Body of pancreas (tissue), 4 donors: Measurements from ENCODE around the gene MAGEB2. TPM values are rescaled to one million over a fixed set of nuclear protein-coding genes. Genes with fewer than 3 reads are reported as not detected.

ENCODE experiments used
- ATAC-seq: fragments of 150-250 bp; one replicate; pipeline ENCODE4 v1.9.1; 2016
- DNase-seq, 4 donors: peaks; one replicate each; pipeline ENCODE4 v3.0.0-alpha.2; 2019
- H3K27ac ChIP-seq, 4 donors: fragments of 200-600 bp; sonication (generic); 1 replicate in 3 of 4; 2 replicates in 1 of 4; pipeline versions ENCODE4 v1.5.1 to v1.6.1; 2016 to 2019; ENCODE audit warnings: mild to moderate bottlenecking in 1 of 4, mixed read lengths in 1 of 4, moderate library complexity in 1 of 4
- H3K27me3 ChIP-seq, 2 donors: fragments of 200-600 bp; sonication (generic); one replicate each; pipeline ENCODE4 v1.6.0; 2016; ENCODE audit warnings: mild to moderate bottlenecking in 1 of 2
- H3K36me3 ChIP-seq, 2 donors: fragments of 200-600 bp; sonication (generic); replicated peaks in 1 of 2; 2 replicates each; pipeline ENCODE4 v1.5.1; 2016; ENCODE audit warnings: low read depth in 2 of 2; ENCODE audit not compliant: insufficient read depth in 1 of 2
- H3K4me1 ChIP-seq: fragments of 200-600 bp; sonication (generic); one replicate; pipeline ENCODE4 v1.6.0; 2016
- H3K4me3 ChIP-seq, 2 donors: fragments of 200-600 bp; sonication (generic); 1 replicate in 1 of 2; 2 replicates in 1 of 2; pipeline ENCODE4 v1.5.1; 2016 to 2019
- H3K9me3 ChIP-seq, 3 donors: fragments of 200-600 bp; sonication (generic); 1 replicate in 2 of 3; 2 replicates in 1 of 3; pipeline ENCODE4 v1.5.1; 2016
- POLR2A ChIP-seq, 3 donors: fragments of 450-650 bp; IDR thresholded peaks; one replicate each; pipeline ENCODE4 v1.6.1; 2016; ENCODE audit warnings: antibody characterized with exemption in 3 of 3, mild to moderate bottlenecking in 2 of 3
- WGBS, 2 donors: methylation state at CpG; one replicate each; pipeline ENCODE4 v1.1.5; 2017; 5-methylcytosine and 5-hydroxymethylcytosine counted together
- intact Hi-C: fragments of 100-400 bp; cut with DNase I; formaldehyde crosslinking; loops from one replicate; pipeline ENCODE4 v1.15.1; 2023
- total RNA-seq, 2 donors: library from RNA; depleted of rRNA; stranded (reverse); fragments of >200 nt; gene quantifications; one replicate each; pipeline ENCODE4 v1.1.0, GENCODE V29; 2016
- TF ChIP-seq, protein P1 (sequence below), 7 experiments: fragments of 450-650 bp in 4 of 7; fragments of 200-600 bp in 3 of 7; sonication (generic) in 3 of 7; IDR thresholded peaks; one replicate each; pipeline ENCODE4 v1.5.1; 2016 to 2019; ENCODE audit warnings: antibody characterized with exemption in 7 of 7

Gene MAGEB2
- total RNA-seq, 2 donors from 2014 or later, result not detected

DNA sequence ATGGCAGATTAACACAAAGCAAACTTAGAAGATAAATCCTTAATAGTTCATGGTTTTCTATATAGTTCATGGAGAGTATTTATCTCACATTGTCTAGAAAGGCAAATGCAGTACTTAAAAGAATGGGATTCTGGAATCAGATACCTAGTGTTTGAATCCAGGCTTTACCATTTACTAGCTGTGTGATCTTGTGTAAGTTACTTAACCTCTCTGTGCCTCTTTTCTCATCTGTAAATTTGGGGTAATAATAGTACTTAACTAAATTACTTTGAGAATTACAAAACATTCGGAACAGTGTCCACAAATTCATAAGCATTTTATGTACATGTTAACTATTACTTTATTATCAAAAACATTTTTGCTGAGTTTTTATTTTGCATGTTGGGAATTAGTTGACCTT is 47.4 kb downstream of the MAGEB2 start:
- Histone ChIP-seq H3K36me3 (no peaks in the 10 kb centered on the region), H3K27me3 (no peaks in the 10 kb centered on the region), H3K4me3 (no peak overlapping the region), H3K27ac (no peak overlapping the region), H3K4me1 (no peaks in the 10 kb centered on the region), H3K9me3 (no peaks in the 10 kb centered on the region)
- 43 to 69% methylated on average over 1 of the region's 1 CpG for WGBS, 2 donors
- TF ChIP-seq POLR2A (IDR thresholded peaks at IDR 0.05), result no peak
- TF ChIP-seq, protein P1, sequence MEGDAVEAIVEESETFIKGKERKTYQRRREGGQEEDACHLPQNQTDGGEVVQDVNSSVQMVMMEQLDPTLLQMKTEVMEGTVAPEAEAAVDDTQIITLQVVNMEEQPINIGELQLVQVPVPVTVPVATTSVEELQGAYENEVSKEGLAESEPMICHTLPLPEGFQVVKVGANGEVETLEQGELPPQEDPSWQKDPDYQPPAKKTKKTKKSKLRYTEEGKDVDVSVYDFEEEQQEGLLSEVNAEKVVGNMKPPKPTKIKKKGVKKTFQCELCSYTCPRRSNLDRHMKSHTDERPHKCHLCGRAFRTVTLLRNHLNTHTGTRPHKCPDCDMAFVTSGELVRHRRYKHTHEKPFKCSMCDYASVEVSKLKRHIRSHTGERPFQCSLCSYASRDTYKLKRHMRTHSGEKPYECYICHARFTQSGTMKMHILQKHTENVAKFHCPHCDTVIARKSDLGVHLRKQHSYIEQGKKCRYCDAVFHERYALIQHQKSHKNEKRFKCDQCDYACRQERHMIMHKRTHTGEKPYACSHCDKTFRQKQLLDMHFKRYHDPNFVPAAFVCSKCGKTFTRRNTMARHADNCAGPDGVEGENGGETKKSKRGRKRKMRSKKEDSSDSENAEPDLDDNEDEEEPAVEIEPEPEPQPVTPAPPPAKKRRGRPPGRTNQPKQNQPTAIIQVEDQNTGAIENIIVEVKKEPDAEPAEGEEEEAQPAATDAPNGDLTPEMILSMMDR (IDR thresholded peaks at IDR 0.05), result no peak
- DNase-seq, result no peak
- no peak for ATAC-seq
- intact Hi-C loops, result no loop called here

Other genes with a start within 250 kb of the MAGEB2 start
- not detected for gene MAGEB3, start 15.1 kb downstream of the MAGEB2 start, total RNA-seq
- not detected for gene MAGEB4, start 26.4 kb downstream of the MAGEB2 start, total RNA-seq
- gene MAGEB1, start 31.6 kb downstream of the MAGEB2 start, total RNA-seq, result not detected
- gene NR0B1, start 93.8 kb downstream of the MAGEB2 start, total RNA-seq, result under 1 TPM in 1 of 2 donors, not detected in 1; 0.78 TPM